Astrocyte (in vitro differentiated cells and primary cell): Measurements from ENCODE around the gene CTNNA2. TPM values are rescaled to one million over a fixed set of nuclear protein-coding genes. Genes with fewer than 3 reads are reported as not detected.

Source experiments
- DNase-seq: peaks from one replicate; pipeline ENCODE4 v3.0.0-alpha.2; 2010; ENCODE audit warnings: low read depth
- FAIRE-seq: peaks from 2 replicates; lab custom pipeline; 2011; peaks lifted over from hg19 to GRCh38; lab: Jason Lieb, UNC
- H2AFZ ChIP-seq: 2 replicates; pipeline ENCODE4 v1.6.0; 2012; ENCODE audit warnings: low read depth, low read length, inconsistent platforms
- H3K27ac ChIP-seq: 2 replicates; pipeline ENCODE4 v1.5.1; 2011; ENCODE audit warnings: low read depth, low read length, inconsistent platforms
- H3K27me3 ChIP-seq: 2 replicates; pipeline ENCODE4 v1.6.0; 2011; ENCODE audit warnings: low read length, inconsistent platforms; ENCODE audit not compliant: insufficient read depth
- H3K36me3 ChIP-seq: 2 replicates; pipeline ENCODE4 v1.5.1; 2011; ENCODE audit warnings: low read length, inconsistent platforms; ENCODE audit not compliant: insufficient read depth
- H3K4me1 ChIP-seq: 2 replicates; pipeline ENCODE4 v1.5.1; 2011; ENCODE audit warnings: low read length, inconsistent platforms; ENCODE audit not compliant: insufficient read depth
- H3K4me2 ChIP-seq: 2 replicates; pipeline ENCODE4 v1.6.0; 2012; ENCODE audit warnings: low read length, inconsistent platforms
- H3K4me3 ChIP-seq: 2 replicates; pipeline ENCODE4 v1.5.1; 2011; ENCODE audit warnings: low read depth, mild to moderate bottlenecking, low read length, inconsistent platforms; ENCODE audit not compliant: insufficient read depth
- H3K79me2 ChIP-seq: 2 replicates; pipeline ENCODE4 v1.6.0; 2012; ENCODE audit warnings: mild to moderate bottlenecking, low read length, inconsistent platforms; ENCODE audit not compliant: insufficient read depth
- H3K9ac ChIP-seq: 2 replicates; pipeline ENCODE4 v1.6.0; 2012; ENCODE audit warnings: mild to moderate bottlenecking, low read length, inconsistent platforms
- H3K9me3 ChIP-seq: 2 replicates; pipeline ENCODE4 v1.5.1; 2012; ENCODE audit warnings: low read depth, mild to moderate bottlenecking, low read length, inconsistent platforms; ENCODE audit not compliant: insufficient read depth
- H4K20me1 ChIP-seq: 2 replicates; pipeline ENCODE4 v1.6.0; 2012; ENCODE audit warnings: low read length, inconsistent platforms; ENCODE audit not compliant: insufficient read depth
- H3K27ac Mint-ChIP-seq: one replicate; pipeline ENCODE4 v1.8.0; 2021; ENCODE audit warnings: mild to moderate bottlenecking, mixed read lengths; ENCODE audit not compliant: unreplicated experiment
- H3K27me3 Mint-ChIP-seq: one replicate; pipeline ENCODE4 v1.8.0; 2021; ENCODE audit warnings: low read depth, mixed read lengths; ENCODE audit not compliant: unreplicated experiment
- H3K36me3 Mint-ChIP-seq: one replicate; pipeline ENCODE4 v1.8.0; 2021; ENCODE audit warnings: low read depth, mixed read lengths; ENCODE audit not compliant: unreplicated experiment
- H3K4me1 Mint-ChIP-seq: one replicate; pipeline ENCODE4 v1.8.0; 2021; ENCODE audit warnings: low read depth, mixed read lengths; ENCODE audit not compliant: unreplicated experiment
- H3K4me3 Mint-ChIP-seq: one replicate; pipeline ENCODE4 v1.8.0; 2021; ENCODE audit warnings: mild to moderate bottlenecking, moderate library complexity, mixed read lengths; ENCODE audit not compliant: unreplicated experiment
- H3K9me3 Mint-ChIP-seq: one replicate; pipeline ENCODE4 v1.8.0; 2021; ENCODE audit warnings: mild to moderate bottlenecking, mixed read lengths; ENCODE audit not compliant: unreplicated experiment
- EZH2 ChIP-seq: IDR thresholded peaks from 2 replicates; pipeline ENCODE4 v1.6.1; 2012; ENCODE audit warnings: mild to moderate bottlenecking, low read length, inconsistent platforms; ENCODE audit not compliant: insufficient read depth
- total RNA-seq: library from RNA; stranded (reverse); gene quantifications from 2 replicates; pipeline ENCODE4 v1.2.1, GENCODE V29; 2021
- TF ChIP-seq, protein P1 (sequence below): IDR thresholded peaks from 2 replicates; pipeline ENCODE4 v1.5.1; 2011; ENCODE audit warnings: low read depth, mild to moderate bottlenecking, inconsistent platforms, low read length, moderate library complexity; ENCODE audit not compliant: insufficient read depth

The CTNNA2 gene
- total RNA-seq, 1 donor from 2014 or later: 3.9 TPM

- H3K27me3 ChIP-seq: no peaks in the 10 kb centered on the region
- H3K27ac ChIP-seq: no peak overlapping the region
- H3K9ac ChIP-seq: no peak overlapping the region
- no peak overlapping the region for H3K4me3 ChIP-seq
- Mint-ChIP-seq H3K9me3 (peaks cover 4% of the 10 kb centered on the region), H3K36me3 (no peaks in the 10 kb centered on the region), H3K27ac (no peak overlapping the region), H3K4me1 (peaks cover 1% of the 10 kb centered on the region), H3K27me3 (no peaks in the 10 kb centered on the region), H3K4me3 (no peak overlapping the region)
- H3K79me2 ChIP-seq: no peaks in the 10 kb centered on the region
- H3K9me3 ChIP-seq: no peaks in the 10 kb centered on the region
- DNase-seq (no peak), FAIRE-seq (no peak)
- no peak for TF ChIP-seq EZH2
- TF ChIP-seq, protein P1, sequence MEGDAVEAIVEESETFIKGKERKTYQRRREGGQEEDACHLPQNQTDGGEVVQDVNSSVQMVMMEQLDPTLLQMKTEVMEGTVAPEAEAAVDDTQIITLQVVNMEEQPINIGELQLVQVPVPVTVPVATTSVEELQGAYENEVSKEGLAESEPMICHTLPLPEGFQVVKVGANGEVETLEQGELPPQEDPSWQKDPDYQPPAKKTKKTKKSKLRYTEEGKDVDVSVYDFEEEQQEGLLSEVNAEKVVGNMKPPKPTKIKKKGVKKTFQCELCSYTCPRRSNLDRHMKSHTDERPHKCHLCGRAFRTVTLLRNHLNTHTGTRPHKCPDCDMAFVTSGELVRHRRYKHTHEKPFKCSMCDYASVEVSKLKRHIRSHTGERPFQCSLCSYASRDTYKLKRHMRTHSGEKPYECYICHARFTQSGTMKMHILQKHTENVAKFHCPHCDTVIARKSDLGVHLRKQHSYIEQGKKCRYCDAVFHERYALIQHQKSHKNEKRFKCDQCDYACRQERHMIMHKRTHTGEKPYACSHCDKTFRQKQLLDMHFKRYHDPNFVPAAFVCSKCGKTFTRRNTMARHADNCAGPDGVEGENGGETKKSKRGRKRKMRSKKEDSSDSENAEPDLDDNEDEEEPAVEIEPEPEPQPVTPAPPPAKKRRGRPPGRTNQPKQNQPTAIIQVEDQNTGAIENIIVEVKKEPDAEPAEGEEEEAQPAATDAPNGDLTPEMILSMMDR: no peak
- no peak overlapping the region for H3K4me2 ChIP-seq
- no peaks in the 10 kb centered on the region for H3K36me3 ChIP-seq
- H2AFZ ChIP-seq: no peak overlapping the region
- H3K4me1 ChIP-seq: no peaks in the 10 kb centered on the region
- no peaks in the 10 kb centered on the region for H4K20me1 ChIP-seq
Observed at GRCh38 chr2:79702905-79703304, 190.1 kb downstream of the CTNNA2 start.

- Histone ChIP-seq H3K9me3 (no peaks in the 10 kb centered on the region), H2AFZ (no peak overlapping the region), H3K36me3 (no peaks in the 10 kb centered on the region), H3K27me3 (no peaks in the 10 kb centered on the region), H4K20me1 (no peaks in the 10 kb centered on the region), H3K4me3 (no peak overlapping the region), H3K4me2 (no peak overlapping the region), H3K4me1 (no peaks in the 10 kb centered on the region), H3K27ac (no peak overlapping the region), H3K79me2 (no peaks in the 10 kb centered on the region), H3K9ac (no peak overlapping the region)
- DNase-seq: peak; percentile 57
- Mint-ChIP-seq H3K4me3 (no peak overlapping the region), H3K36me3 (no peaks in the 10 kb centered on the region), H3K4me1 (peaks cover 21% of the 10 kb centered on the region), H3K27ac (no peak overlapping the region), H3K9me3 (peaks cover 6% of the 10 kb centered on the region), H3K27me3 (no peaks in the 10 kb centered on the region)
- no peak for FAIRE-seq
- no peak for TF ChIP-seq EZH2
- TF ChIP-seq, protein P1: no peak
Observed at GRCh38 chr2:79711098-79711497, 198.2 kb downstream of the CTNNA2 start.

DNA sequence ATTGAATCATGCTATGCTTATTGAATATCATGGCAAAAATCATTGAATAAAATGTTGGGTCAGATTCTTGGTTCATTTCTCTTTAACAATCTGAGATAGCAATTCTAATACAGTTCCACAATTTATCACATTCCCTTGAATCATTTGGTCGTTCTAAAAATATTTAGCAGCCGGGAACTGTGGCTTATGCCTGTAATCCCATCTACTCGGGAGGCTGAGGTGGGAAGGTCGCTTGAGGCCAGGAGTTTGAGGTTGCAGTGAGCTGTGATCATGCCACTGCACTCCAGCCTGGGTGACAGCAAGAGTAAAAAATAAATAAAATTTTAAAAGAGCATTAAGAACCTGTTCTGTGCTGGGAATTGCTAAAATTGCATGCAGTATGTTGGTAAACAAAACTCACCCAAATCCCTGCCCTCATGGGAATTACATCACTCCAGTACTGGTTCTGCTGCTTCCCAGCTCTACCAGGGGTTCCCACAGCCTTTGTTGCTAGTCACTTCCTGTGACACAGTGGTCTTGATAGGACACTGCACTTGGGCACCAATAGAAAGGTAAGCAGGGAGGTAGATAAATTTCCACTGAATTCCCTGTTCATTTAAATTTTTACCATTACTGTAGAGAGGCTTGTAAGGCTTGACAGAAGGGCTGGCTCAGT, 200.4 kb downstream of the CTNNA2 start:
- Histone ChIP-seq H2AFZ (no peak overlapping the region), H3K4me1 (peaks cover 12% of the 10 kb centered on the region), H3K79me2 (no peaks in the 10 kb centered on the region), H4K20me1 (no peaks in the 10 kb centered on the region), H3K9me3 (no peaks in the 10 kb centered on the region), H3K4me3 (no peak overlapping the region), H3K27me3 (no peaks in the 10 kb centered on the region), H3K36me3 (no peaks in the 10 kb centered on the region), H3K4me2 (no peak overlapping the region), H3K27ac (no peak overlapping the region), H3K9ac (no peak overlapping the region)
- Mint-ChIP-seq H3K27me3 (no peaks in the 10 kb centered on the region), H3K9me3 (peaks cover 6% of the 10 kb centered on the region), H3K27ac (peak overlapping the region; percentile 70), H3K36me3 (no peaks in the 10 kb centered on the region), H3K4me1 (peaks cover 35% of the 10 kb centered on the region), H3K4me3 (no peak overlapping the region)
- TF ChIP-seq EZH2: no peak
- TF ChIP-seq, protein P1: no peak
- DNase-seq (peak; percentile 56), FAIRE-seq (no peak)
